Stimulated activated CD8-positive, alpha-beta memory T cell treated with anti-CD3 and anti-CD28 coated beads, Interleukin-4, amount 100 ng/mL, for 24 hours (primary cell): Measurements from ENCODE around the gene WHRN.

Experiments used
- DNase-seq: peaks from one replicate; pipeline ENCODE4 v3.0.0-alpha.2; 2020; ENCODE audit warnings: low read depth

The WHRN gene

GRCh38 chr9:114378016-114378415 lies 127.3 kb downstream of the WHRN start:
- DNase-seq = no peak

- no peak for DNase-seq
Measured at GRCh38 chr9:114376586-114377445, 128.5 kb downstream of the WHRN start.

GRCh38 chr9:114375386-114376175 lies 129.7 kb downstream of the WHRN start:
- no peak for DNase-seq

- no peak for DNase-seq
Measured at GRCh38 chr9:114374936-114375335, 130.3 kb downstream of the WHRN start.

GRCh38 chr9:114373960-114374730 lies 131.1 kb downstream of the WHRN start:
- no peak for DNase-seq

- DNase-seq = peak; percentile 72
Measured at GRCh38 chr9:114372921-114373448, 132.3 kb downstream of the WHRN start.

- no peak for DNase-seq
Measured at GRCh38 chr9:114371973-114372917, 133.0 kb downstream of the WHRN start.

- DNase-seq = no peak
Measured at GRCh38 chr9:114371343-114371944, 133.8 kb downstream of the WHRN start.

- DNase-seq = no peak
Measured at GRCh38 chr9:114370968-114371320, 134.3 kb downstream of the WHRN start.

- no peak for DNase-seq
Measured at GRCh38 chr9:114370251-114370967, 134.9 kb downstream of the WHRN start.

- no peak for DNase-seq
Measured at GRCh38 chr9:114369216-114370130, 135.8 kb downstream of the WHRN start.

- no peak for DNase-seq
Measured at GRCh38 chr9:114367772-114368569, 137.3 kb downstream of the WHRN start.

- no peak for DNase-seq
Measured at GRCh38 chr9:114367366-114367765, 137.9 kb downstream of the WHRN start.

GRCh38 chr9:114366334-114367128 lies 138.7 kb downstream of the WHRN start:
- no peak for DNase-seq

GRCh38 chr9:114365194-114365593 lies 140.1 kb downstream of the WHRN start:
- no peak for DNase-seq

GRCh38 chr9:114364134-114365041 lies 140.9 kb downstream of the WHRN start:
- DNase-seq = no peak
